NCI-H2029 treated with DMSO at 0.1 percent for 48 hours (cell line): ENCODE measurements around the gene LIN28B.

Experiments used
- DNase-seq: peaks from one replicate; lab custom pipeline; 2025; lab: John Stamatoyannopoulos, UW

The LIN28B gene

GRCh38 chr6:105111871-105112270 lies 155.0 kb downstream of the LIN28B start:
- no peak for DNase-seq

- DNase-seq: no peak
Measured at GRCh38 chr6:105112577-105112976, 155.7 kb downstream of the LIN28B start.

- DNase-seq: no peak
Measured at GRCh38 chr6:105113422-105113821, 156.5 kb downstream of the LIN28B start.

GRCh38 chr6:105116150-105116549 lies 159.2 kb downstream of the LIN28B start:
- no peak for DNase-seq

- no peak for DNase-seq
Measured at GRCh38 chr6:105120570-105120969, 163.7 kb downstream of the LIN28B start.

- DNase-seq: peak; percentile 14
Measured at GRCh38 chr6:105121981-105122380, 165.1 kb downstream of the LIN28B start.

GRCh38 chr6:105122717-105123116 lies 165.8 kb downstream of the LIN28B start:
- DNase-seq: no peak
